ENCODE data around the gene HMCN1. TPM values are rescaled to one million over a fixed set of nuclear protein-coding genes. Genes with fewer than 3 reads are reported as not detected.

The HMCN1 gene
- total and polyA plus RNA-seq, 2 experiments from 2014 or later: 1.6 to 8.7 TPM

GRCh38 chr1:186143481-186143880 lies 409.3 kb downstream of the HMCN1 start:
- TF ChIP-seq JUNB (IDR thresholded peaks at IDR 0.05; ENCODE audit: unreplicated experiment) (no peak), ZNF462 (CRISPR knock-in tag; IDR thresholded peaks at IDR 0.05) (no peak), POLR2AphosphoS5 (IDR thresholded peaks at IDR 0.05; ENCODE audit: low read depth) (no peak), EZH2phosphoT487 (IDR thresholded peaks at IDR 0.05; ENCODE audit: unreplicated experiment) (no peak), CREB1 (CRISPR knock-in tag; IDR thresholded peaks at IDR 0.05; ENCODE audit: low read depth) (no peak), ETS1 (IDR thresholded peaks at IDR 0.05) (no peak)
- Histone ChIP-seq H3K27me3 (ENCODE audit: insufficient read depth) (no peaks in the 10 kb centered on the region), H3K9me2 (ENCODE audit: insufficient read depth) (peaks cover 4% of the 10 kb centered on the region; the same call in 1 of the 2 replicates), H3K4me1 (ENCODE audit: insufficient read depth) (no peaks in the 10 kb centered on the region), H3K36me3 (ENCODE audit: insufficient read depth) (no peaks in the 10 kb centered on the region), H3K4me3 (no peak overlapping the region), H4K20me1 (replicated peaks; ENCODE audit: insufficient read depth) (no peaks in the 10 kb centered on the region), H3K27ac (ENCODE audit: low read depth) (no peak overlapping the region), H3K79me2 (replicated peaks; ENCODE audit: insufficient read depth) (no peaks in the 10 kb centered on the region), H3K4me2 (no peak overlapping the region), H2AFZ (no peak overlapping the region), H3F3A (replicated peaks; ENCODE audit: low read depth) (no peaks in the 10 kb centered on the region)
- no peak overlapping the region for H3K4me3 Mint-ChIP-seq
- ATAC-seq (no peak), DNase-seq (ENCODE audit: low spot score) (no peak)
- H3K36me3 Mint-ChIP-seq (ENCODE audit: low read depth): peaks cover 16% of the 10 kb centered on the region; the same call in 2 of the 3 replicates
- H3K4me1 Mint-ChIP-seq: peaks cover 2% of the 10 kb centered on the region; the same call in 2 of the 3 replicates
- H3K27me3 Mint-ChIP-seq (ENCODE audit: insufficient read depth, low read depth, poor library complexity): no peaks in the 10 kb centered on the region
- H3K9me3 Mint-ChIP-seq: peaks cover 10% of the 10 kb centered on the region; the same call in 2 of the 3 replicates
- H3K27ac Mint-ChIP-seq: no peak overlapping the region
